Natural killer cell treated with Interleukin-12 subunit alpha and Interleukin-12 subunit beta and Interleukin-15 and Interleukin-18, amount 100 ng/mL, for 72 hours (primary cell): Measurements from ENCODE around the gene CCR5. TPM values are rescaled to one million over a fixed set of nuclear protein-coding genes. Genes with fewer than 3 reads are reported as not detected.
"Not testable (repeated sequence)": the region's sequence is repeated elsewhere in the genome, so short reads cannot be mapped to it uniquely, and the experiment has no call there.

Experiments
- ATAC-seq, 2 donors: fragments of 150-1000 bp; cut with Tn5 transposase in 1 of 2; sonication (Bioruptor Pico), chemical (Tn5 transposase) in 1 of 2; 2 replicates each; pipeline ENCODE4 v1.10.0; 2021
- DNase-seq: peaks from one replicate; pipeline ENCODE4 v3.0.0; 2022; ENCODE audit warnings: low spot score
- H3K27ac Mint-ChIP-seq, 2 donors: 1 replicate in 1 of 2; 2 replicates in 1 of 2; pipeline ENCODE4 v1.8.0; 2022; ENCODE audit warnings: mixed read lengths in 2 of 2, mild to moderate bottlenecking in 1 of 2, moderate library complexity in 1 of 2
- H3K27me3 Mint-ChIP-seq, 2 donors: 1 replicate in 1 of 2; 2 replicates in 1 of 2; pipeline ENCODE4 v1.8.0; 2022; ENCODE audit warnings: mixed read lengths in 2 of 2
- H3K36me3 Mint-ChIP-seq: one replicate; pipeline ENCODE4 v1.8.0; 2022; ENCODE audit warnings: mixed read lengths
- H3K4me1 Mint-ChIP-seq, 2 donors: 1 replicate in 1 of 2; 2 replicates in 1 of 2; pipeline ENCODE4 v1.8.0; 2022; ENCODE audit warnings: low read depth in 2 of 2, mixed read lengths in 2 of 2, mild to moderate bottlenecking in 1 of 2
- H3K4me3 Mint-ChIP-seq: one replicate; pipeline ENCODE4 v1.8.0; 2022; ENCODE audit warnings: mixed read lengths
- H3K9me3 Mint-ChIP-seq: 2 replicates; pipeline ENCODE4 v1.8.0; 2022; ENCODE audit warnings: mixed read lengths
- total RNA-seq, 2 donors: library from RNA; stranded (reverse); gene quantifications; one replicate each; pipeline ENCODE4 v1.2.3, GENCODE V29; 2022

CCR5 gene
- total RNA-seq, 2 donors from 2014 or later: 28.3 to 46.2 TPM

DNA sequence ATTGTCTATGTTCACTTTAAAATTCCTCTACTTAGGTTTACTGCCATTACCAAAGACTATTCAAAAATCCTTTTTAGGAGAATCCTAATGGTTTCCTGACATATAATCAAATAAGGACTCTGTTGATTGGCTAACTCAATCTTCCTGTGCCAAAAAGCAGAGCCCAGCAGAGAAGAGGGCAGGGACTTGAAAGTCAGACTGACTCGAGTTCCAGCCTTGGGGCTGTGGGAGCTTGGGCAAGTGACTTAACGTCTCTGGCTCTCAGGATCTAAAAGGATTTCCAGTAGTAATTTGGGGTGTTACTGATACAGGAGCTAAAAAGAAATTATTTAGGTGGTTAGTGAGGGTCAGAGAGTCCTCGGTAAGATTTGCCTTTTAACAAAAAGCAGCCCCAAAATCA, 10.9 kb downstream of the CCR5 start:
- Mint-ChIP-seq H3K36me3 (peaks cover 6% of the 10 kb centered on the region), H3K9me3 (no peaks in the 10 kb centered on the region), H3K27ac (no peak overlapping the region), H3K4me3 (no peak overlapping the region), H3K4me1 (peaks cover 43 to 54% of the 10 kb centered on the region in 2 donors), H3K27me3 (peaks cover 0 to 3% of the 10 kb centered on the region in 2 donors)
- ATAC-seq (no peak), DNase-seq (no peak)

DNA sequence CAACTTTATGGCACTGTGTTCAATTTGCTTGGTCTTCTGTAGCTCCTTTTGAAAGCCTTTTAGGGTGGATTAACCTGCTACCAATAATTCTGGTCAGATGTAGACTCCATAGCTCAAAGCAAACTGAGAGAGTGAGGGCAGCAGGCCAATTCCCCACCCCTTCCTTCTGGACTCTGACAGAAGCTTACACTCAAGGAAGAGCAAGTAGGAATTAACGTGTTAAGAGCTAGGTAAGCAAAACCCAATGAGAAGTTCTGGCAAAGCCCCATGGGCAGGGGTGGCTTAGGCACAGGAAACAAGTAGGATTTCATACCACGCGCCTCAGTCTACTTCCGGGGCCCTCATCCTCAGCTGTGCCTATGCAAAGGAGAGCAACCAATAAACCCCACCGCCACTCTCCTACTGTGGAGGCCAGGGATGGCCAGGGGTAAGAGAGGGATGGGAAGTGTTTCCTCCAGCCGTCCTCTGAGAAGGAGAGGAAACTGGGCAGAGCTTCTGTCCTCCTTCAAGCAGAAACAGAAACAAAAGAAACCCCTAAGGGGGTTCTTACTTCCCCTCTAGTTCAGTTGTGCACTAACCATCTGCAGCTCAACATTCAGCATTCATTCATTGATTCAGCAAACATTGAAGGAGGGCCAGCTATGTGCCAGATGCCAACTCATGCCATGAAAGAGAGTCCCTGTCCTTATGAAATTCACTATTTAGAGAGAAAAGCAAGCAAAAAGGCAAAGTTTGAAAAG, 12.6 kb downstream of the CCR5 start:
- Mint-ChIP-seq H3K27ac (no peak overlapping the region), H3K9me3 (no peaks in the 10 kb centered on the region), H3K4me3 (peak overlapping the region; percentile 5), H3K4me1 (peaks cover 34 to 42% of the 10 kb centered on the region in 2 donors), H3K36me3 (peaks cover 2% of the 10 kb centered on the region), H3K27me3 (peaks cover 0 to 3% of the 10 kb centered on the region in 2 donors)
- ATAC-seq: peak in 1 of 2 donors; percentile 48
- no peak for DNase-seq

DNA sequence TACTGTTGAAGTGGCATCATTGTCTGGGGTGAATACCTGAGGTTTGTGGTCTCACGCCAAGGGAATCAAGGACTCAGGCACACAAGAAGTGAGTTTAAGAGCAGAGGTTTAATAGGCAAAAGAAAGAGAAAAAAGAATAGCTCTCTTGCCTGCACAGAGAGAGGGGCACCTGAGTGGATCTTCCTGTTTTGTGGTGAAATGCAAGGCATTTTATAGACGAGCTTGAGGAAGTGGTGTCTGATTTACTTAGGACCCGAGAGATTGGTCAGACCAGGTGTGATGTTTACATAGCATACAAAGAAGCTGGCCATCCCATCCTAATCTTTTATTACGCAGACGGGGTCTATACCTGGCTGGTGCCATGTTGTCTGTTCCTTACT, 13.2 kb downstream of the CCR5 start:
- H3K4me1 Mint-ChIP-seq: peaks cover 33 to 39% of the 10 kb centered on the region in 2 donors
- peak overlapping the region; percentile 5 for H3K4me3 Mint-ChIP-seq
- no peaks in the 10 kb centered on the region for H3K9me3 Mint-ChIP-seq
- peaks cover 0 to 3% of the 10 kb centered on the region in 2 donors for H3K27me3 Mint-ChIP-seq
- no peak overlapping the region for H3K27ac Mint-ChIP-seq
- ATAC-seq (no peak), DNase-seq (no peak)
- no peaks in the 10 kb centered on the region for H3K36me3 Mint-ChIP-seq

DNA sequence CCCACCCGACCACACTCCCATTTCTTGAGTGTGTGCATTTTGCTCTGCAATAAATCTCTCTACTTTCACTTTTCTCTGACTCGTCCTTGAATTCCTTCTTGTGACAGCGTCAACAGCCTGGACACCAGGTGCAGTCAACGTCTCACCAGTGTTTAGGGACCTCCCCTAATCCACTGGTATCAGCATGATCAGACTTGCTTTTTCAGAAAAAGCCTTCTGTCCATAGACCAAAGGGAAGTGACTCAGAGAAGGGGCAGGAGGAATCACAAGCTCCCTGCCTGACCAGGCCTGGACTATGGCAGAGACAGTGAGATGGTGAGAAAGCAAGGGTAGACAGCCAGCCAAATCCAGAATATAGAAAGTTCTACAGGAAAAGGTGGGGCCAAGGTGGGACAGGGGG, 15.5 kb downstream of the CCR5 start:
- DNase-seq (no peak), ATAC-seq (no peak)
- Mint-ChIP-seq H3K4me1 (peaks cover 20 to 25% of the 10 kb centered on the region in 2 donors), H3K36me3 (no peaks in the 10 kb centered on the region), H3K4me3 (peak overlapping the region; percentile 15), H3K27me3 (peaks cover 0 to 3% of the 10 kb centered on the region in 2 donors), H3K27ac (peak overlapping the region in 1 of 2 donors; percentile 32), H3K9me3 (no peaks in the 10 kb centered on the region)

DNA sequence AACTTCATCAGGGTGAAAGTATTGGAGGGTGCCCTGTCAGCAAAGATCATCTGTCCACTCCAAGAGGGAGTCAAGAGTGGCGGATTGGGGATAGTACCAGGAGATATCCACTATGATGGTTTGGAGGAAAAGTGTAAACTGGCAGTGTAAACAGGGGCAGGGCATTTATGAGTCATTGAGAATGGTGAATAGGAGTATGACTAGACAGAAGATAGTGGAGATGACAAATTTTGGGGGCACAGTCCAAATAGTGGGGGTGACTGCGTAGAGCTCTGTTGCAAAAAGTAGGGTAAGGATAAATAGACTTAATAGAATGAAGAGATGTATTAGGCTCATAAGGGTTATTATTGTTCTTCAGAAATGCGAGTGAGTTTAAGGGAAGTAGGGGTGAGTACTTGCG, 18.1 kb downstream of the CCR5 start:
- H3K4me3 Mint-ChIP-seq, H3K36me3 Mint-ChIP-seq, ATAC-seq, H3K9me3 Mint-ChIP-seq, H3K27ac Mint-ChIP-seq, DNase-seq, H3K27me3 Mint-ChIP-seq: not testable (repeated sequence)
- H3K4me1 Mint-ChIP-seq: peaks cover 12 to 14% of the 10 kb centered on the region in 2 donors

DNA sequence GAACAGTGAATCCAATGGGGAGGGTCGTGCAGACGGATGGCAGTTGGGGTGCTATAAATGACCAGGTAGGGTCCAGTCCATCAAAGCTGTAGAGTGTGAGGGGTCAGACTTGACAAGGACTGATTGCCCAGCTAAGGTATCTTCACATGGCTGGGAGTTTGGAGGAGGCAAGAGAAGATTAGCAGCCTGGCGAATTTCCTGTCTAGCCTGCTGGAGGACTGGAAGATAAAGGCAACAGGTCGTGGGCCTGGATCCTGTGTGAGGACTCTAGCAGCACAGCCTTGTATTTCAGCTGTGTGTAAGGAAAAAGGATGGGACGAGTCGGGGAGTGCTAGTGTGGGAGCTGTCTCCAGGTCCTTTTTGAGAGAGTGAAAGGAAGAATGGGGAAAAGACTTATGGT, 18.6 kb downstream of the CCR5 start:
- ATAC-seq: no peak
- Mint-ChIP-seq H3K27me3 (peaks cover 0 to 4% of the 10 kb centered on the region in 2 donors), H3K4me1 (peaks cover 11% of the 10 kb centered on the region in 2 donors)

DNA sequence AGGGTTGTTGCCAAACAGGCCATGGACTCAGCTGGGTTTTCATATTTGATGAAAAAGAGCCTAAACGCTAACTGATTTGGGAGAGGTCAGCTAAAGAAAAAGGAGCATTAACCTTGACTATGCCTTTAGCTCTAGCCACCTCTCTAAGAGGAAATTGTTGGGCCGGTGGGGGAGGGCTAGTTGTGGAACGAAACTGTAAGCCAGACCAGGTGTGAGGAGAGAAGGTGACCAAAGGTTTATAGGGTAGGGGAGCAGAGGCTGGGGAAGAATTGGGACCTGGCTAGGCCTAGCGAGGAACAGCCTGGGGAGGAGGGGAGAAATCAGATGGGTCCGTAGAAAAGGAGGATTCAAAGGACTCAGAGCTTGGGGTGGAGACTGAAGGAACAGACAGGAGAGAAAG, 20.8 kb downstream of the CCR5 start:
- ATAC-seq, H3K27ac Mint-ChIP-seq: not testable (repeated sequence)

More for the DNA sequence above, 18.6 kb downstream of the CCR5 start:
- DNase-seq: no peak
- no peaks in the 10 kb centered on the region for H3K36me3 Mint-ChIP-seq
- no peak overlapping the region for H3K4me3 Mint-ChIP-seq
- no peaks in the 10 kb centered on the region for H3K9me3 Mint-ChIP-seq
- no peak overlapping the region for H3K27ac Mint-ChIP-seq

DNA sequence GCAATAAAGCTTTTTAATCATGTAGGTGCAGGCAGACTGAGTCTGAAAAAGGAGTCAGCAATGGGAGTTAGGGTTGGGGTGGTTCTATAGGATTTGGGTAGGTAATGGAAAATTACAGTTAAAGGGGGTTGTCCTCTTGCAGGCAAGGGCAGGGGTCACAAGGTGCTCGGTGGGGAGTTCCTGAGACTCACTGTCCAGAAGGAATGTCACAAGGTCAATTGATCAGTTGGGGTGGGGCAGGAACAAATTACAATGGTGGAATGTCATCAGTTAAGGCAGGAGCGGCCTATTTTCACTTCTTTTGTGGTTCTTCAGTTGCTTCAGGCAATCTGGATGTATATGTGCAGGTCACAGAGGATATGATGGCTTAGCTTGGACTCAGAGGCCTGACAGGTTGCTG, 22.3 kb downstream of the CCR5 start:
- ATAC-seq (no peak), DNase-seq (peak; percentile 8)
- no peaks in the 10 kb centered on the region for H3K9me3 Mint-ChIP-seq
- no peaks in the 10 kb centered on the region for H3K36me3 Mint-ChIP-seq
- H3K4me1 Mint-ChIP-seq: peaks cover 7 to 18% of the 10 kb centered on the region in 2 donors
- H3K27ac Mint-ChIP-seq: no peak overlapping the region
- H3K27me3 Mint-ChIP-seq: peaks cover 0 to 4% of the 10 kb centered on the region in 2 donors
- no peak overlapping the region for H3K4me3 Mint-ChIP-seq

More for the DNA sequence above, 20.8 kb downstream of the CCR5 start:
- H3K9me3 Mint-ChIP-seq, DNase-seq, H3K27me3 Mint-ChIP-seq, H3K36me3 Mint-ChIP-seq, H3K4me3 Mint-ChIP-seq: not testable (repeated sequence)
- H3K4me1 Mint-ChIP-seq: peaks cover 1 to 15% of the 10 kb centered on the region in 2 donors

DNA sequence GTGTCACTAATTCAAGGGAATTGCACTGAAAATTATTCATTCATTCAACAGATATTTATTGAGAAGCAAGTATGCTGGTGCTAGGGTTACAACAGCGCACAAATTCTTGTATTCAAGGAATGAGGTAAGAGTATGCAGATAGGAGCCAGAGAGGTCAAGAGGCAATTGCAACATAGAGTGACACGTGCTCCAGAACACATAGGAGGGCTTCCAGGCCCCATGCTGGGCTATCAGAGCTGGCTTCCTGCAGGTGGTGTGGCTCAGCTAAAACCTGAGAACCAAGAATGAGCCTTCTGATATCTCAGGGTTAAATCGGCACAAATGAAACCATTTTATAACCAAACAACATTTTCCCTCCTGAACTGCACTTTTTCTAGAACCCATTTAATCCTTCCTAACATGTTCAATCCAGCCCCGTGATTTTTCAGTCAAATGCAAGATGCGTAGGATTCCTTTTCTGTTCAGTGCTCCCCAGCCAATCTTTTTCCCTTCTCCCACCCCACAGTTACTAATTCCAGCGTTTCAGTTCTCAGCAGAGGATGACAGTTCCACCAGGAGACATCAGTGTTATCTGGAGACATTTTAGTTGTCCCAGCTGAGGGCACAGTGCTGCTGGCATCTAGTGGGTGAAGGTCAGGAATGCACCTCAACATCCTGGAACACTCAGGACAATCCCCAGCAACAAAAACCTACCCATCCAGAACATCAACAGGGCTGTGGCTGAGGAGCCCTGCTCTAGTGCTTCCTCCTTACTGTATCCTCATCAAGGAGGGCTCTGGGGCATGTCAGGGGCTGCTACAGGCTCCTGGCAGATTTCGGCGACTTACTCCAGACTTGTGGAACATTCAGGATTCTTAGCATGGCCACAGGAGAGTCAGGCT, 23.0 kb downstream of the CCR5 start:
- no peak overlapping the region for H3K27ac Mint-ChIP-seq
- ATAC-seq (peak; percentile 53 to 61), DNase-seq (no peak)
- H3K4me1 Mint-ChIP-seq: peaks cover 7 to 18% of the 10 kb centered on the region in 2 donors
- no peaks in the 10 kb centered on the region for H3K36me3 Mint-ChIP-seq
- H3K4me3 Mint-ChIP-seq: no peak overlapping the region
- H3K9me3 Mint-ChIP-seq: no peaks in the 10 kb centered on the region
- peaks cover 0 to 4% of the 10 kb centered on the region in 2 donors for H3K27me3 Mint-ChIP-seq

DNA sequence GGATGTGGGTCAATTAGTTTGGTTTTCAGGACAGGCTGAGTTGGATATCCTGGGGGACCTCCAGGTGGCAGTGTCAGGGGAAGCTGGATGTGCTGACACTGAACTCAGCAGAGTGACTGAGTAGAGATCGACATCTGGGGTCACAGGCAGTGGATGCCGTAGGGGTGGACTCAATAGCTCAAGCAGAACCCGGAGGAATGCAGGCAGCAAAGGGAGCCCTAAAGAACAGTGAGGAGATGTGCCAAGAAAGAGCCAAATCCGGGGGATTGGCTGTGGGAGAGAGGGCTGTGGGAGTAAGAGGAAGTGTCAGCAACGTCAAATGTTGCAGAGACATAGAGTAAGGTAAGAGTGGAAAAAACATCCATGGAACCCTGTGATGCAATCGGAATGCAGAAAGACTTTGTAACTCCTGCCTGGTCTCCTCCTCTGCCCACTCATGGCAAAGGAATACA, 24.5 kb downstream of the CCR5 start:
- Mint-ChIP-seq H3K27me3 (peaks cover 0 to 4% of the 10 kb centered on the region in 2 donors), H3K9me3 (no peaks in the 10 kb centered on the region), H3K27ac (no peak overlapping the region), H3K36me3 (no peaks in the 10 kb centered on the region), H3K4me3 (no peak overlapping the region), H3K4me1 (peaks cover 7 to 18% of the 10 kb centered on the region in 2 donors)
- ATAC-seq: no peak
- peak; percentile 22 for DNase-seq

DNA sequence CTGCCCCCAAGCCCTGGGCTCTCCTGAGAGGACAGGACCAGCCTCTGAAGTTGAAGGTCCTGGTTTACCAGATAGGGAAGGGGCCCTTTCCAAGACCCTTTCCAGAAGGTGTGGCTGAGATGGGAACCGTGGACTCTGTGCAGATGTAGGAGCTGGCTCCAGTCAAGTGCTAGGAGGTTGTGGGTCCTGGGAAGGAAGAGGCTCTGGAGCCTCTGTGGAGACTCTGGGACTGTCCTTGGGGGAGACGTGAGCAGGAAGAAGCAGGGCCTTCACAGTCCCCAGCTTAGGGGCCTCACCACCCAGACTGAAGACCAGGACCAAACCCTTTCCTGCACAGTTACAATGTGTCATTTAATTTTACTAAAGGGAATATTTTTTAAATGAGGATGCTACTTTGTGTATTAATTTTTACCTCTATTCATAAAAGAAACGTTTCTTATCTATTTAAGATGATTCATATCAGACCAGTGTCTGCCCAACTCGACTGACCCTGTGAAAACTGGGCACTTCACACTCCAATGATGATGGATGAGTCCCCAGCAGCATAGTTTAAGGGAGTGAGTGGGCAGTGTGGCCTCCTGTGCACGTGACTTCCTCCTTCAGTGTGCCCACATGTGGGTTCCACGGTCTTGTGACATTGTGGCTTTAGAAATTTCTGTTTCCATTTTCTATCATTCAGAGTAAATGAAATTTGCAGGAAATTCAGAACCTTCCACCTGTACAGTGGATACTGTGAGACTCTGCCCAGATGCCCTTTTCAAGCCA, 25.2 kb downstream of the CCR5 start:
- ATAC-seq (peak in 1 of 2 donors; percentile 49), DNase-seq (peak; percentile 48)
- no peak overlapping the region for H3K4me3 Mint-ChIP-seq
- H3K36me3 Mint-ChIP-seq: no peaks in the 10 kb centered on the region
- H3K27ac Mint-ChIP-seq: peak overlapping the region in 1 of 2 donors; percentile 67
- no peaks in the 10 kb centered on the region for H3K9me3 Mint-ChIP-seq
- peaks cover 7 to 18% of the 10 kb centered on the region in 2 donors for H3K4me1 Mint-ChIP-seq
- peaks cover 0 to 4% of the 10 kb centered on the region in 2 donors for H3K27me3 Mint-ChIP-seq

DNA sequence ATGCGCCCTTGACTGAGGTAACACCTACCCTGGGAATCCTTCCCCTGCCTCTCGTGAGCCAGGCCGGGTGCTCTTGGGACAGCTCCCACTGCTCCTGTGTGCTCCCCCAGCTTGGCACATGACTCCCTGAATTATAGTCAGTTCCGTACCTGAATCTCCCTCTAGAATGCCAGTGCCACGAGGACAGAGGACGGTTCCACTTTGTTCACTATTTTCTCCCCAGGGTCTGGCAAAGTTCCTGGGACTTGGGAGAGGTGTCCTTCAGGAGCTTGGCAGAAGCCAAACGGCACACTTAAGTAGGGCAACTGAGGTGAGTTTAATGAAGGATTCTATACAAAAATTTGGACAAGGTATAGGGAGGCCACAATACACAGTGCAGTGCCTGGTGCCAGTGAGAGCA, 26.4 kb downstream of the CCR5 start:
- H3K4me3 Mint-ChIP-seq: no peak overlapping the region
- no peaks in the 10 kb centered on the region for H3K9me3 Mint-ChIP-seq
- peaks cover 0 to 4% of the 10 kb centered on the region in 2 donors for H3K27me3 Mint-ChIP-seq
- peaks cover 7 to 18% of the 10 kb centered on the region in 2 donors for H3K4me1 Mint-ChIP-seq
- DNase-seq: peak; percentile 42
- no peak for ATAC-seq
- H3K27ac Mint-ChIP-seq: peak overlapping the region in 1 of 2 donors; percentile 67
- H3K36me3 Mint-ChIP-seq: no peaks in the 10 kb centered on the region

DNA sequence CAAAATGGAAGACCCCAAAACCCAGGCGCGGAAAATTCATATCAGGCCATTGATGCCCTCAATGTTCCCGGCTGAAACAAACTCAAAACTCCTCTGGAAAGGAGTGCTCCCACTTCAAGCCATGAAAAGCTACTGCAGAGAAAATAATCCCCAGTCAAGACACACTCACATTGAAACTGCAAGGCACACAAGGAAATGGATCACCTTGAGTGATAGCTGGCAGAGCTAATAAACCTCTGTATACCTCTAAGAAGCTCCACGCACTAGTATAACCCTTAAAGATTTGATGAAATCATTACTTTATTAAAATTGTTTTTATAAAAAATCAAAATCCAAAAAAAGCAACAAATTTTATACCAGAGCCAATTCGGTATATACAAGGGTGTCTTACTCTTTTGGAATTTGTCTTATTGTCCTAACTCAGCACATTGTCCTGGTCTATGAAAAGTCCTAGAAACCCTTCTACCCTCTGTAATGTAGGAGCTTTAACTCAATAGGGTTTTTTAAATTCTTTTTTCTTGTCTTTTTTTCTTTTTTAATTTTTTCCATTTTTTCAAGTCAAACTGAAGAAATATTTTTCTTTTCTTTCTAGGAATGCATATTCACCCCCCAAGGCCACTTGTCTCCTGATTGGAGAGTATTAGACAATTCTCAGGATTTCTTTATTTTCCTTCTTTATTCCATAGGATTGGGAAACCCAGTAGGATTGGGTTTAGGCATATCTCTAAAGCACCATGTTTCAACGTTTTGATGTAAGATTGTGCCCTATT, 27.6 kb downstream of the CCR5 start:
- ATAC-seq (no peak), DNase-seq (peak; percentile 18)
- Mint-ChIP-seq H3K4me3 (no peak overlapping the region), H3K36me3 (no peaks in the 10 kb centered on the region), H3K27ac (no peak overlapping the region), H3K9me3 (no peaks in the 10 kb centered on the region), H3K4me1 (peaks cover 7 to 18% of the 10 kb centered on the region in 2 donors), H3K27me3 (peaks cover 0 to 7% of the 10 kb centered on the region in 2 donors)
